Karpas-422 (cell line): ENCODE measurements around the gene ACVRL1. TPM values are rescaled to one million over a fixed set of nuclear protein-coding genes. Genes with fewer than 3 reads are reported as not detected.
"Not testable (repeated sequence)": the region's sequence is repeated elsewhere in the genome, so short reads cannot be mapped to it uniquely, and the experiment has no call there.

Source experiments
- DNase-seq: peaks from one replicate; pipeline ENCODE4 v3.0.0-alpha.2; 2015
- H2AFZ ChIP-seq: fragments of 200-600 bp; sonication (generic); 2 replicates; pipeline ENCODE4 v1.6.1; 2014; ENCODE audit warnings: antibody characterized with exemption, low read length, mixed read lengths
- H3K27ac ChIP-seq: fragments of 200-600 bp; sonication (generic); 2 replicates; pipeline ENCODE4 v1.5.1; 2014; ENCODE audit warnings: mild to moderate bottlenecking, low read length, moderate library complexity
- H3K27me3 ChIP-seq: fragments of 200-600 bp; sonication (generic); 2 replicates; pipeline ENCODE4 v1.6.1; 2014; ENCODE audit warnings: low read length, mixed read lengths
- H3K36me3 ChIP-seq: fragments of 200-600 bp; sonication (generic); 2 replicates; pipeline ENCODE4 v1.6.1; 2014; ENCODE audit warnings: low read length, mixed read lengths; ENCODE audit not compliant: insufficient read depth
- H3K4me1 ChIP-seq: fragments of 200-600 bp; sonication (generic); 2 replicates; pipeline ENCODE4 v1.6.1; 2014; ENCODE audit warnings: mild to moderate bottlenecking, low read length, mixed read lengths
- H3K4me2 ChIP-seq: fragments of 200-600 bp; sonication (generic); 2 replicates; pipeline ENCODE4 v1.6.1; 2014; ENCODE audit warnings: low read length, low read depth, mild to moderate bottlenecking; ENCODE audit not compliant: poor library complexity, severe bottlenecking
- H3K4me3 ChIP-seq: fragments of 200-600 bp; sonication (generic); 2 replicates; pipeline ENCODE4 v1.5.1; 2014; ENCODE audit warnings: mild to moderate bottlenecking, antibody characterized with exemption, low read length, mixed read lengths
- H3K79me2 ChIP-seq: fragments of 200-600 bp; sonication (generic); 2 replicates; pipeline ENCODE4 v1.6.1; 2014; ENCODE audit warnings: mild to moderate bottlenecking, low read length, mixed read lengths
- H3K9ac ChIP-seq: fragments of 200-600 bp; sonication (generic); 2 replicates; pipeline ENCODE4 v1.6.0; 2014; ENCODE audit warnings: low read length
- H3K9me2 ChIP-seq: fragments of 200-600 bp; sonication (generic), shearing (Covaris generic); replicated peaks from 2 replicates; pipeline ENCODE4 v1.6.0; 2014; ENCODE audit warnings: mild to moderate bottlenecking, low read length, moderate library complexity; ENCODE audit not compliant: insufficient read depth
- H3K9me3 ChIP-seq: fragments of 300-700, 200-600 bp; sonication (generic); 2 replicates; pipeline ENCODE4 v1.6.1; 2014; ENCODE audit warnings: low read length, mixed read lengths
- H4K20me1 ChIP-seq: fragments of 200-600 bp; sonication (generic); 2 replicates; pipeline ENCODE4 v1.6.1; 2014; ENCODE audit warnings: mild to moderate bottlenecking, antibody characterized with exemption, low read length, low read depth; ENCODE audit not compliant: insufficient read depth
- total RNA-seq: library from RNA; depleted of rRNA; stranded (reverse); fragments of >200 nt; shearing (Covaris generic); gene quantifications from 2 replicates; pipeline ENCODE4 v1.2.3, GENCODE V29; 2014; ENCODE audit warnings: low replicate concordance

ACVRL1 gene
- total RNA-seq, 1 experiment from 2014 or later, result not detected

GRCh38 chr12:51883998-51884675 is 23.2 kb upstream of the ACVRL1 start:
- Histone ChIP-seq H3K9me2 (no peaks in the 10 kb centered on the region), H3K36me3 (no peaks in the 10 kb centered on the region), H3K4me3 (no peak overlapping the region), H2AFZ (no peak overlapping the region), H3K79me2 (no peaks in the 10 kb centered on the region), H4K20me1 (no peaks in the 10 kb centered on the region), H3K9ac (no peak overlapping the region), H3K4me1 (no peaks in the 10 kb centered on the region), H3K4me2 (no peak overlapping the region), H3K27me3 (no peaks in the 10 kb centered on the region), H3K9me3 (no peaks in the 10 kb centered on the region), H3K27ac (no peak overlapping the region)
- DNase-seq, result no peak

DNA sequence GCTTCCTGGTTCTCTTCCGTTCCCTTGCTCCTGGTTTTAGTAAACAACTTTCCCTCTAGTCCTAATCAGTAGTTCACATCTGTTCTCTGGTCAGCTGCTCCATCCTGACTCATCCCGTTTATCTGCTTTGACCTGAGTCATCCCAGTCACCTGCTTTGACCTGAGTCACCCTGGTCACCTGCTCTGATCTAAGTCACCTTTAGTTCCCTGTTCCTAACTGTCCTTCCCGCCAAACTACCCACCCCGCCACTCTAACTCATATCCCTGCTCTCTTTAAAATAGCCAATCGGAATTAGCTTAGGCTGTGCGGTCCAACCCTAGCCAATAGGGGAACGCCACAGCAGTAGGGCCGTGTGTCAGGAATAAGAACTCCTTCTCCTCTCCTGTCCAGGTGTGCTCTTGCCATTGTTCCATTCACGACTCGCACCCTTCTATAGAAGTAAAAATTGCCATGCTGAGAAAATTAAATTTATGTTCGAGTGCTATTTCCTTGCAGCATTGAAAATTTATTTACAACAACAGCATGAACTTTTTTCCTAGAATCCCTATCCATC is 22.6 kb upstream of the ACVRL1 start:
- H3K27ac ChIP-seq, result no peak overlapping the region
- no peaks in the 10 kb centered on the region for H3K27me3 ChIP-seq
- no peaks in the 10 kb centered on the region for H3K9me3 ChIP-seq
- H3K9me2 ChIP-seq, result no peaks in the 10 kb centered on the region
- H4K20me1 ChIP-seq, result no peaks in the 10 kb centered on the region
- no peak for DNase-seq
- H3K4me3 ChIP-seq, result no peak overlapping the region
- H3K36me3 ChIP-seq, result no peaks in the 10 kb centered on the region
- no peak overlapping the region for H3K9ac ChIP-seq
- H3K4me1 ChIP-seq, result no peaks in the 10 kb centered on the region
- no peaks in the 10 kb centered on the region for H3K79me2 ChIP-seq
- no peak overlapping the region for H2AFZ ChIP-seq
- no peak overlapping the region for H3K4me2 ChIP-seq

GRCh38 chr12:51885294-51886020 is 21.8 kb upstream of the ACVRL1 start:
- H3K4me1 ChIP-seq, DNase-seq, H3K36me3 ChIP-seq, H4K20me1 ChIP-seq, H3K4me3 ChIP-seq, H3K9ac ChIP-seq, H2AFZ ChIP-seq, H3K9me3 ChIP-seq, H3K9me2 ChIP-seq, H3K79me2 ChIP-seq, H3K4me2 ChIP-seq, H3K27ac ChIP-seq, H3K27me3 ChIP-seq: not testable (repeated sequence)

- Histone ChIP-seq H3K9ac (no peak overlapping the region), H3K79me2 (no peaks in the 10 kb centered on the region), H3K36me3 (no peaks in the 10 kb centered on the region), H4K20me1 (no peaks in the 10 kb centered on the region), H3K9me3 (no peaks in the 10 kb centered on the region), H3K4me1 (no peaks in the 10 kb centered on the region), H3K9me2 (no peaks in the 10 kb centered on the region), H3K4me3 (no peak overlapping the region), H3K27ac (no peak overlapping the region), H3K27me3 (no peaks in the 10 kb centered on the region), H3K4me2 (no peak overlapping the region), H2AFZ (0 out of 2 replicates have a peak overlapping the region, but pooled peaks have one; percentile 3)
- DNase-seq, result no peak
Observed at GRCh38 chr12:51886021-51886710, 21.1 kb upstream of the ACVRL1 start.

GRCh38 chr12:51887476-51888315 is 19.6 kb upstream of the ACVRL1 start, which contains the start of gene ANKRD33:
TSS of gene ANKRD33 (plus strand) at chr12:51888103. CDS start at chr12:51888187, 84 bp downstream.
- no peak within 1 kb of the TSS for H2AFZ ChIP-seq
- no peak within 1 kb of the TSS for H3K4me2 ChIP-seq

DNA sequence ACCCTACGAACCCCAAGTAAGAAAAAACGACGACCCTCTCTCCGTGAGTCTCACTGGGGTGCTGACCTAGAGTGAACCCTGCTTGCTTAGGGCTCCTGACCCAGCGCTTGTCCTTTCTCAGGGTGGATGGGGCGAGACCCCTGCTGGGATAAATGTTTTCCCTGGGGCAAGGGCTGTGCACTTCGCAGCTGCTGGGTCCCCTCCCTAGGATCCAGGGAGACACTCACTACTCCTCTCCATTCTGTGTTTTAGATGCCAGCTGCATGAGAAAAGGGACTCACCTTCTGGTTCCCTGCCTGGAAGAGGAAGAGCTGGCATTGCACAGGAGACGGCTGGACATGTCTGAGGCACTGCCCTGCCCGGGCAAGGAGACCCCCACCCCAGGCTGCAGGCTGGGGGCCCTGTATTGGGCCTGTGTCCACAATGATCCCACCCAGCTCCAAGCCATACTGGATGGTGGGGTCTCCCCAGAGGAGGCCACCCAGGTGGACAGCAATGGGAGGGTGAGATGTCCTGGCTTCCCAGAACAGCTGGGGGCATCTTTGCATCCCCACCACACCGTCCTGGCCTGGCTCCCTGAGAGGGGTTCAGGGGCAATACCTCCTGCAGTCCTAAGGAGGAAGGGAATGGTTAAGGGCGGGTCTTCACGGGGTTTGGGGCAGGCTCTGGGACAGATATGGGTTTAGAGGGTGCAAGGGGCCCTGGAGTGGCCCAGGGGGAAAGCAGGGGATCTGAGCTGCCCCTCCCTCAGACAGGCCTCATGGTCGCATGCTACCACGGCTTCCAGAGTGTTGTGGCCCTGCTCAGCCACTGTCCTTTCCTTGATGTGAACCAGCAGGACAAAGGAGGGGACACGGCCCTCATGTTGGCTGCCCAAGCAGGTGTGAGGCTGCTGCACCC is 18.7 kb upstream of the ACVRL1 start:
- H3K36me3 ChIP-seq, result no peaks in the 10 kb centered on the region
- H3K4me3 ChIP-seq, result no peak overlapping the region
- no peaks in the 10 kb centered on the region for H3K9me3 ChIP-seq
- no peak overlapping the region for H3K27ac ChIP-seq
- H3K79me2 ChIP-seq, result no peaks in the 10 kb centered on the region
- no peaks in the 10 kb centered on the region for H3K27me3 ChIP-seq
- H3K9me2 ChIP-seq, result no peaks in the 10 kb centered on the region
- H2AFZ ChIP-seq, result no peak overlapping the region
- no peak overlapping the region for H3K9ac ChIP-seq
- no peak for DNase-seq
- no peaks in the 10 kb centered on the region for H4K20me1 ChIP-seq
- no peak overlapping the region for H3K4me2 ChIP-seq
- no peaks in the 10 kb centered on the region for H3K4me1 ChIP-seq

More at GRCh38 chr12:51887476-51888315, 19.6 kb upstream of the ACVRL1 start, which contains the start of gene ANKRD33:
- Histone ChIP-seq H3K79me2 (no peaks in the 10 kb centered on the region), H3K27ac (no peak within 1 kb of the TSS), H3K9ac (no peak within 1 kb of the TSS), H3K27me3 (no peaks in the 10 kb centered on the region), H3K4me3 (no peak within 1 kb of the TSS), H4K20me1 (no peaks in the 10 kb centered on the region), H3K9me2 (no peaks in the 10 kb centered on the region), H3K36me3 (no peaks in the 10 kb centered on the region), H3K9me3 (no peaks in the 10 kb centered on the region), H3K4me1 (no peaks in the 10 kb centered on the region)
- no peak for DNase-seq
